Medulla oblongata (tissue), 1 donor: ENCODE results near the gene SRPK3.

Experiments
- DNase-seq: peaks from one replicate; pipeline ENCODE4 v3.0.0-alpha.2; 2015; ENCODE audit errors: extremely low spot score

The SRPK3 gene

GRCh38 chrX:153830640-153831428 is 50.0 kb downstream of the SRPK3 start:
- DNase-seq: no peak

DNA sequence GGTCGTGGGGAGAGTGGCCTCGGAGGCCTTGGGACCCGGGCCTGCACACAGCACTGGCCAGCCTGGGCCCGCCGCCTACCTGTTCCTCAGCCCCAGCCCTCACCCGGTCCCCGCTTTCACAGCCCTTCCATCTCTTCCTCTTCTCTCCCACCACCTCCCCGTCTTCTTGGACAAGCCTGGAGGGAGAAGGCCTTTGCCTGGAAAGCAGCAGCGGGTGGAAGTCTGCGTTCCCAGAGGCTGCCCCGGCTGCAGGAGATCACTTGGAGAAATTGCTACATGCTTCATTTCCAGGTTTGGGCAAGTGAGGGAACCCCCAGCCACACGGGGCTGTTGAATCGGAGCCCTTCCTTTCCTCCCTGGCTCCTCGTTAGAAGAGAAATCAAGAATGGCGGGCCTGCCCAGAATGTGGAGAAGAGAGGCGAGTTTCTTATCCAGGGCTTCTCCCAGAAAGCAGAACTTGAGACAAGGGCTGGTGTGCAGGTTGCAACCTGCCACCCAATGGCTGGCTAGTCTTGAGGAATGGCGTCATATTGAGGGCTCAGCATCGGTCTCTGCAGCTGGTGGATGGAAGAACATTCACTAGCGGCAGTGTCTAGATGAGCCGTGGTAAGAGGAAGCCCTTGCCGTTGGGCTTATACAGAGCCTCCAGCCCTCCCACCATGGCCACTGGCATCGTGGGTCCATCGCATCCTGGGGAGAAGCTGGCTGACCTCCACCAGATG is 50.7 kb downstream of the SRPK3 start:
- DNase-seq: no peak

DNA sequence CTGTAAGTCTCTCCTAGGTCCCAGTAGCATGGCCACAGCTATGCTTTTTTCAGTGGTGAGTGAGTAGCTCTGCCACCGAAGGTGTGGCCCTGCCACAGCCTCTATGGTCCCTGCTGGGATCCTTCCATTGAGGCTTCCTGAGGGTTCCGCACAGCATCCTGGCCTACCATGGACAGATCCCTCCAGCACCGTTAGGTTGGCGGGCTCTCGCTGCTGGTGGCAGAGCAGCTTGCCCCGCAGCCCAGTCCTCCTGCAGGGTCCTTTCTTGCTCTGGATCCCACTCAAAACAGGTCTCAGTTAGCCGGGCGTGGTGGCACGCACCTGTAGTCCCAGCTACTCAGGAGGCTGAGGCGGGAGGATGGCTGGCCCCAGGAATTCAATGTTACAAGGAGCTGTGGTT is 51.9 kb downstream of the SRPK3 start:
- no peak for DNase-seq
